Measurements from ENCODE around the gene DLL3.
A peak's percentile ranks its signal among the peaks of the same experiment; 100 is the strongest.

Gene DLL3

DNA sequence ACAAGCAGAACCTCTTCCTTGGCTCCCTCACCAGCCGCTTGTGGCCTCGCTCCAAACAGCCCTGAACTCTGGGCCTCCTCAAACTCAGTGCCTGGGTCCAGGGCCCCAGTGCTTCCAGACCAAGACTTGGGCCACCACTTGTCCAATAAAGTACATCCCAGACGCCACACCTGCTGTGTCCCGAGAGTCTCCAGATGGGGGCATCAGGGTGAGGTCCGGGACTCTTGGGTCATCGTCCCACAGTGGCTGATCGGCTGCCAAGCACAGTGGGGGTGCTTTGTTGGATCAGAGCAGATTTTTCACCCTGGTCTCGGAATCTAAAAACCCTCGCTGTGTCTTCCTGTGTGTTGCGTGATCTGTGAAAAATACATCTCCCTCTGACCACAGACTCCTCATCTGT, 9.0 kb upstream of the DLL3 start:
- no peak for DNase-seq

DNA sequence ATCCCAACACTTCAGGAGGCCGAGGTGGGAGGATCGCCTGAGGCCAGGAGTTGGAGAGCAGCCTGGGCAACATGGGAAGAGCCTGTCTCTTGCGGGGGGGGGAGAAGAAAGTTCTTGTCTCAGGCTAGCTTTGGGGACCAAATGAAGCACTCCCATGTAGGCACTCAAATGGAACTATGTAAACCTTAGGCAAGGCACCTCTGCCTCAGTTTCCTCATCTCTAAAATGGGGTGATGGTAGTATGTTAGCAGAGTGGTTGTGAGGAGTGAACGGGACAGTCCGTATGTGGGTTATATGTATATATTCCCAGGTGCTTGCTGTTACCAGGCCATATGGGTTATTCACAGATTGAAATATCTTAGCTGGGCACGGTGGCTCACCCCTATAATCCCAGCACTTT, 6.5 kb upstream of the DLL3 start:
- no peak for DNase-seq

DNA sequence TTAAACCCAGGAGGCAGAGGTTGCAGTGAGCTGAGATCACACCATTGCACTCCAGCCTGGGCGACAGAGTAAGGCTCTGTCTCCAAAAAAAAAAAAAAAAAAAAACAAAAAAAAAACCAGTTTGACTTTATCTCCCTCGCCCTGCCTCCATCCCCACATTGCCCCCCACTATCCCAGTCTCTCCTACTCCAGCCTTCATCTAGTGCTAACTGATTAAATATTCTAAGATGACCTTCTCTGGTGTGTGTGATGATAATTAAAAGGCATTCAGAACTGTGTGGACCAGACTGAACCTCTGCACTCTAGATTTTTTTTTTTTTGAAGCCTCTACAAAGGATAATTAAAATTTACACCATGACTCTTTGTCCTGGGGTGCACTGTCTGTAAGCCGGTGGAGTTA, 6.0 kb upstream of the DLL3 start:
- DNase-seq: no peak

DNA sequence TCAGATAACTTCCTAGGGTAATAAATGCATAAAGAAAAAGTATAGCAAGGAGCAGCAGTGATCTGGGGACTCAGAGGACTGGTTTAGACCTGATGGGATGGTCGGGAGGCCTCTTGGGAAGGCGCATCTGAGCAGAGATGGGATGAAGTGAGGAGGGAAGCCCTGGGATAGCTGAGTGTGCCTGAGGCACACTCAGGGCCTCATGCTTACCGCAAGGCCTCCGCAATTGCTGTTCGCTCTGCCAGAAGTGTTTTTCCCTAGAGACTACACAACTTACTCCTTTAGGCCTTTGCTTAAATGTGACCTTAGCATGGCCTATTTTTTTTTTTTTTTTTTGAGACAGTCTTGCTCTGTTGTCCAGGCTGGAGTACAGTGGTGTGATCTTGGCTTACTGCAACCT, 4.1 kb upstream of the DLL3 start:
- DNase-seq: no peak

GRCh38 chr19:39496063-39496462, 2.7 kb upstream of the DLL3 start:
- DNase-seq: no peak

DNA sequence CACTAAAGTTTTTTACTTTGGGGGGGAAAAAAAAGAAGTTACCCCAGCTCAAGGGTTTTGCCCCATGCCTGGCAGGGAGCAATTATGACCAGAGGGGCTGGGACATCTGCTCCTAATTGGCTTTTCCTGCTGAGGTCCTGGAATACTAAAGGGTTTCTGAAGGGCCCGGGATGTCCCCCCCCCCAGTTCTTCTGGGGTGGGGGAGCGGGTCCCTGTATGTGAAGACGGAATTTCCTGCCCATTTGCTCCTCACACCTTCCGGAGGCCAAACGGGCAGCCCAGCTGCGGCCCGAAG, 1.1 kb upstream of the DLL3 start:
- no peak for DNase-seq

GRCh38 chr19:39497996-39498797, 550 bp upstream of the DLL3 start:
- peak; percentile 68 for DNase-seq

- DNase-seq: no peak
Measured at GRCh38 chr19:39499932-39500331, 1.2 kb downstream of the DLL3 start.

DNA sequence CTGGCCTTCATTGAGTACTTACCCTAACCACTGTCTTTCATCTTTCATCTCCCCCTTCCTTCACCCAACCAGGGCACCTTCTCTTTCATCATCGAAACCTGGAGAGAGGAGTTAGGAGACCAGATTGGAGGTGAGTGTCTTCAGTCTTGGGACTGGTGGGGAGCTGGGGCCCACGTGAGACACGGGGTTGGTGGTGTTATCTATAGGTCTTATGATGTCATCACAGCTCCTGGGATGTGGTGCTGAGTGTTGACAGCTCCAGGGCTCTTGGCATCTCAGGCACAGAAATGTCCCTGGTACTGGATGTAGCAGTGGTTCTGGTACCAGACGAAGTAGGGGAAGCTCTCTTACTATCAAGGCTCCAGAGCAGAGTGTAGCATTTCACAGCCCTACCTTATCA, 1.8 kb downstream of the DLL3 start:
- no peak for DNase-seq

- no peak for DNase-seq
Measured at GRCh38 chr19:39501340-39501739, 2.6 kb downstream of the DLL3 start.

DNA sequence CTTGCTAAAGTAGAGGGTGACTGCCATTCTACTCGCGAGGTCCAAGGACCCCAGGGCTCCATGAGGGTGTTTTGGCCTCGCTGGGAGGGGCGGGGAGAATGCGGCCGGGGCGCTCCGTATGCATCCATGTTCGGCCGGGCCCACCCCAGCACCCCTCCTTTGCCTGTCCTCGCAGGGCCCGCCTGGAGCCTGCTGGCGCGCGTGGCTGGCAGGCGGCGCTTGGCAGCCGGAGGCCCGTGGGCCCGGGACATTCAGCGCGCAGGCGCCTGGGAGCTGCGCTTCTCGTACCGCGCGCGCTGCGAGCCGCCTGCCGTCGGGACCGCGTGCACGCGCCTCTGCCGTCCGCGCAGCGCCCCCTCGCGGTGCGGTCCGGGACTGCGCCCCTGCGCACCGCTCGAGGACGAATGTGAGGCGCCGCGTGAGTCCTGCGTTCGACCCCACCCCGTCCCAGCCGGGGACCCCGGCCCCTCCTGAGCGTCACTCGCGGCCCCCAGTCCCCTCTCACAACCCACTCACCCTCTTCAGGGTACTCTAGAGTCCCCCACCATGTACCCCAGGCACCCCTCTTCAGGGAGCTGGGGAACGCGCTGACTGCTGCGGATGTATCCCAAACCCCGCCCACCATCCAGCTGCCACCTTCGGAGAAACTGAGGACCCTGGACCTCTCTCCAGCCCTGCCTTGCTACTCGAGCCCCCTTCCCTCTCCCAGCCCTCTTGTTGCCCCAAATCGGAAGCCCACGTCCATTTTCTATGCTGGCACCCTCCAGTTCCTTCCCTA, 4.1 kb downstream of the DLL3 start:
- DNase-seq: no peak

DNA sequence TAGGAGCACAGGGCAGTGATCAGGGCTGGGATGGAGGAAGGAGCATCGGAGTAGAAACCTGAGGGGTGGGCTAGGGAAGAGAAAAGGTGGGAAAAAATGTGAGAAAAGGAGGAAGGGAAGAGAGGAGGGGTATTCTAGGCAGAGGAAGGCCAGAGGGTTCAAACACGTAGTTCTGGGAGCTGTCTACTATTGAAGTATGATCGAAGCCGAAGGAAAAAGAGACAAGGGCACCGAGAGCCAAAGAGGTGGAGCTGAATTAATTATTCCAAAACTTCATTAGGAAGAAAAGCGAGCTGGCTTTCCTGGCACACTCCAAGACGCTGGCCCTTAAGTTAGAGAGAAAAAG, 7.8 kb downstream of the DLL3 start:
- no peak for DNase-seq

- no peak for DNase-seq
Measured at GRCh38 chr19:39506944-39507714, 8.4 kb downstream of the DLL3 start.

GRCh38 chr19:39507715-39508364, 9.1 kb downstream of the DLL3 start:
- DNase-seq: no peak

- DNase-seq: no peak
Measured at GRCh38 chr19:39508629-39509028, 9.9 kb downstream of the DLL3 start.

DNA sequence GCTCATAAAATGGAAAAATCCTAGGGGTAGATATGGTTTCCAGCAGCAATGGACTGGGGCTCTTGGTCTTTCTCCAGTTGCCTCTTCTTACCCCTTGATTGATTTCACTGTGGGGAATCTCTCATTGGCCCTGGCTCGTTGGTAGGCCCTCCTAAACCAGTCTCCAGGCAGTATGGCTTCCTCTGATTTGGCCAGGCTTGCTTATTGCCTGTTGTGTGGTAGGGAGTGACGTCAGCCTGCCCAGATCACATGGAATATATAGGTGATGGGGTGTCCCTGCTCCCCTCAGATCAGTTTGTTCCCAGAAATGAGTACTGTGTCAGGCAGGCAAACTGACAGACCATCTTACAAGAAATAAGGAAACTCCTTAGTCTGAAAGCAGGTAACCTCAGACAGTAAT, 10.5 kb downstream of the DLL3 start:
- DNase-seq: no peak

DNA sequence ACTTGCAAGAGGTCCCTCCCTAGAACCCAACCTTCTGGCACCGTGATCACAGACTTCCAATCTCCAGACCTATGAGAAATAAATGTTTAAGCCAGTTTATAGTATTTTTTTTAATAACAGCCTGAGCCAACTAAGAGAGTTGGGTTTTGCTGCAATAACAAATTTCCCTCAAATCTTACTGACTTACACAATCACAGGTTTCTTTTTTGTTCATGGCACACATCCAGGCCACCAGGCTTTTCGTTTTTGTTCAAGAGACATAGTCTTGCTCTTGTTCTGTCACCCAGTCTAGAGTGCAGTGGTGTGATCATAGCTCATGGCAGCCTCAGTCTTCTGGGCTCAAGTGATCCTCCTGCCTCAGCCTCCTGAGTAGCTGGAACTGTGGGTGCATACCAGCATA, 14.2 kb downstream of the DLL3 start:
- DNase-seq: no peak

DNA sequence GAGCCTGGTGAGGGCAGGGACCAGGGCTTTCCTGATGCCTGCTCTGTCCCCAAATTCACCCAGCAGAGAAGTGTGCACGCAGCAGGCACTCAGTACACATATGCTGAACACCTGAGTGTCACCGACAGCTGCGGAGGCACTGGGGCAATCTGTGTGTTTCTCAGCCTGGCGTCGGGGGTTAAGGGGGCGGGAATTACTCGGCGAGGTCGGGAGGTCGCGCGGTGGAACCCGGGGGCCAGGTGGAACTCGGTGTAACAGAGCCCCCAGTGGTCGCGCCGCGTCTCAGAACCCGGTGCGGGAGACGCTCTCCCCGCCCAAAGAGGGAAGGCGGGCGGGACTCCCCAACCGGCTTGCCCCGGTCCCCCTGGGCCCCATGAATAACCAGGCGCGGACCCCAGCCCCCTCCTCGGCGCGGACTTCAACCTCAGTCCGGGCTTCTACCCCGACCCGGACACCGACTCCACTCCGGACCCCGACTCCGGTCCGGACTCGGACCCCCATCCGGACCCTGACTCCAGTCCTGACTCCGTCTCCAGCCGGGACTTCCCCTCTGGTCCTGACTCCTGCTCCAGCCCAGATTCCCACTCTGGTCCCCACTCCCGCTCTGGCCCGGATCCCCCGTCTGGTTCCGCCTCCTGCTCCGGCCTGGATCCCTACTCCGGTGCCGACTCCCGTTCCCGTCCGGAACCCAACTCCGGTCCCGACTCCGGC, 16.2 kb downstream of the DLL3 start, which contains the start of gene SELENOV:
TSS of gene SELENOV (plus strand) at position 300 of the 711 bp plus-strand sequence. CDS start at position 374, 74 bp downstream.
- DNase-seq: no peak

GRCh38 chr19:39515551-39516191, 16.9 kb downstream of the DLL3 start:
- no peak for DNase-seq

DNA sequence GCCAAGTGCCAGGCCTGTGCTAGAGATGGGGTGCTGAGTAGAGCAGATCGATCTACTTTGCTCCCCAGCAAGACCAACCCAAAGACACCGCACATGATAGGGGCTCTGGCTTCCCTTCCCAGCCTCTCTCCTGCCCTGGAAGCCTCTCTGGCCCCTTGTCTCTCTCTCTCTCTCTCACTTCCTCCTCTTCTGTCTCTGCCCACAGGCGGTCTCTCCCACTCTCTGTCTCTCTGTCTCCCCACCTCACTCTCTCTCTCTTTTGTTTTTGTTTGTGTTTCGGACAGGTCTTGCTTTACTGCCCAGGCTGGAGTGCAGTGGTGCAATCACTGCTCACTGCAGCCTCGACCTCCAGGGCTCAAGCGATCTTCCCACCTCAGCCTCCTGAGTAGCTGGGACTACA, 17.5 kb downstream of the DLL3 start:
- DNase-seq: no peak

DNA sequence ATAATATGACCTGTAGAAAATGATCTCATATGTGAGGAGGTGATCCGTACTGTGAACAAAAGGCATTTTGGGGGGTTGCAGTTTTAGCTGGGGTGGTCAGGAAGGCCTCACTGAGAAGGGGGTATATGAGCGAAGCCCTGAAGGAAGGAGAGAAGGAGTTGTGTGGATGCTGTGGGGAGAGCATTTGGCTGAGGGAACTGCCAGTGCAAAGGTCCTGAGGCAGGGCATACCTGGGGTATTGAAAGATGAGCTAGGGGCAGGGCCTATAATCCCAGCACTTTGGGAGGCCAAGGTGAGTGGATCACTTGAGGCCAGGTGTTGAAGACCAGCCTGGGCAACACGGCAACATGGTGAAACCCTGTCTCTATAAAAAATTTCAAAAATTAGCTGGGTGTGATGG, 18.7 kb downstream of the DLL3 start:
- no peak for DNase-seq

DNA sequence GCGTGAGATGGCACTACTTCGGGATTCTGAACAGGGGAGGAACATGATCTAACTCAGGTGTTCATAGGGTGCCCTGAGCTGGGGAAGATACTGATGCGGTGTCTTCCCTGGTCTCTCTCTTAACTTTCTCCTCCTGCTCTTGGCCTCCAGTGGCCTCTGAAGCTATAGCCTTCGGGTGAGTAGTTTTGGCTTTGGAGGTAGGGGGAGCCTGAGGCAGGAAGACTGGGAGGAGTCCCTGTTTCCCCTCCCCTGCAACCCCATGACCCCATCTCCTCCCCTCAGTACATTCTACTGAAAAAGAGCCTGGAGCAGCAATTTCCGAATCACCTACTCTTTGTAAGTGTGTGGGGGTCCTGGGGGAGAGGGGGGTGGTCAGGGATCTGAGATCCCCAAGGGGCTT, 19.7 kb downstream of the DLL3 start:
- no peak for DNase-seq

Data from NCI-H1436 treated with DMSO at 0.1 percent for 48 hours (cell line).